HG03432 (cell line): Measurements from ENCODE around the gene TMC8.

ENCODE experiments used
- ATAC-seq: cut with Tn5 transposase; IDR thresholded peaks from one replicate; pipeline ENCODE4 v1.9.1; 2021; ENCODE audit warnings: mild to moderate bottlenecking, moderate library complexity; ENCODE audit not compliant: unreplicated experiment

TMC8 gene

GRCh38 chr17:78174870-78175642, 44.5 kb downstream of the TMC8 start:
- no peak for ATAC-seq

- ATAC-seq = no peak
Observed at GRCh38 chr17:78175643-78175981, 45.0 kb downstream of the TMC8 start.

- no peak for ATAC-seq
Observed at GRCh38 chr17:78176548-78177025, 46.0 kb downstream of the TMC8 start.

GRCh38 chr17:78179372-78179771, 48.8 kb downstream of the TMC8 start:
- ATAC-seq = no peak

- no peak for ATAC-seq
Observed at GRCh38 chr17:78180083-78180482, 49.5 kb downstream of the TMC8 start.

GRCh38 chr17:78180508-78180907, 49.9 kb downstream of the TMC8 start:
- no peak for ATAC-seq

GRCh38 chr17:78182504-78182903, 51.9 kb downstream of the TMC8 start:
- ATAC-seq = no peak

GRCh38 chr17:78183916-78184315, 53.3 kb downstream of the TMC8 start:
- no peak for ATAC-seq

- no peak for ATAC-seq
Observed at GRCh38 chr17:78184351-78184750, 53.8 kb downstream of the TMC8 start.

GRCh38 chr17:78184868-78185267, 54.3 kb downstream of the TMC8 start:
- no peak for ATAC-seq

GRCh38 chr17:78185981-78186691, 55.6 kb downstream of the TMC8 start:
- ATAC-seq = no peak

- peak; percentile 92 for ATAC-seq
Observed at GRCh38 chr17:78186692-78187595, 56.4 kb downstream of the TMC8 start, which contains the start of the genes AFMID and TK1. Gene AFMID (plus strand): TSS chr17:78187362. CDS start chr17:78187371, 9 bp downstream. Gene TK1 (minus strand): TSS chr17:78187052. CDS start chr17:78186994, 58 bp downstream.
